HepG2 (cell line): Measurements from ENCODE around the gene SEH1L. TPM values are rescaled to one million over a fixed set of nuclear protein-coding genes. Genes with fewer than 3 reads are reported as not detected.

Experiments used
- AHDC1 ChIP-seq: sonication (generic); formaldehyde crosslinking; IDR thresholded peaks from 2 replicates; pipeline ENCODE4 v1.5.1; 2020; ENCODE audit warnings: mild to moderate bottlenecking, missing genetic modification reagents, borderline replicate concordance
- ATF3 ChIP-seq: sonication (generic); formaldehyde crosslinking; IDR thresholded peaks from 2 replicates; pipeline ENCODE4 v1.4.0; 2020; ENCODE audit warnings: missing genetic modification reagents
- BRF2 ChIP-seq: sonication (generic); formaldehyde crosslinking; IDR thresholded peaks from 2 replicates; pipeline ENCODE4 v1.8.1; 2022; ENCODE audit warnings: mild to moderate bottlenecking, missing genetic modification reagents
- DMTF1 ChIP-seq: sonication (generic); formaldehyde crosslinking; IDR thresholded peaks from 2 replicates; pipeline ENCODE4 v1.4.0; 2020; ENCODE audit warnings: mild to moderate bottlenecking, missing genetic modification reagents
- GATAD2A ChIP-seq: IDR thresholded peaks from 2 replicates; pipeline ENCODE4 v1.6.1; 2016
- GPBP1L1 ChIP-seq: sonication (generic); formaldehyde crosslinking; IDR thresholded peaks from 2 replicates; pipeline ENCODE4 v1.5.0; 2020; ENCODE audit warnings: mild to moderate bottlenecking, missing genetic modification reagents
- NFAT5 ChIP-seq: sonication (generic); formaldehyde crosslinking; IDR thresholded peaks from 2 replicates; pipeline ENCODE4 v1.4.0; 2020; ENCODE audit warnings: missing genetic modification reagents
- NFIC ChIP-seq: IDR thresholded peaks from 2 replicates; pipeline ENCODE4 v1.6.1; 2012; ENCODE audit warnings: mild to moderate bottlenecking, low read length, inconsistent platforms
- RBFOX2 ChIP-seq: fragments of 200-400 bp; formaldehyde crosslinking; IDR thresholded peaks from 2 replicates; pipeline ENCODE4 v1.6.1; 2017; ENCODE audit warnings: low read depth, mild to moderate bottlenecking, low read length
- ZNF83 ChIP-seq: sonication (generic); formaldehyde crosslinking; IDR thresholded peaks from 2 replicates; pipeline ENCODE4 v1.4.0; 2020; ENCODE audit warnings: missing genetic modification reagents, mild to moderate bottlenecking, borderline replicate concordance
- polyA plus RNA-seq, 8 experiments: library from polyadenylated mRNA; depleted of rRNA in 3 of 8; stranded (reverse) in 7 of 8; unstranded in 1 of 8; fragments of >200 nt; fragmentation: Illumina TruSeq in 4 of 8; extraction: Trizol in 4 of 8; gene quantifications; 2 replicates each; pipeline versions ENCODE4 v1.2.1 to v1.2.3, GENCODE V29; 2011 to 2016; ENCODE audit warnings: low read depth in 4 of 8, missing spikeins in 1 of 8, mixed read lengths in 1 of 8; ENCODE audit not compliant: insufficient read depth in 1 of 8
- total RNA-seq, 5 experiments: library from RNA; depleted of rRNA; stranded (reverse); fragments of >200 nt; fragmentation: Illumina TruSeq; extraction: Trizol; gene quantifications; 2 replicates each; pipeline ENCODE4 v1.2.3, GENCODE V29; 2016; ENCODE audit warnings: low read depth in 1 of 5

SEH1L gene
- total and polyA plus RNA-seq, 2 of the 13 experiments (the other 11 are each of a cell fraction or from before 2014, with no cell fraction given) = 59.6 to 63.5 TPM

- TF ChIP-seq NFAT5 (CRISPR knock-in tag) (peak; percentile 55; the same call in 1 of the 2 replicates), ZNF83 (CRISPR knock-in tag) (no peak), GATAD2A (CRISPR knock-in tag) (0 out of 2 replicates have a peak, but pooled peaks have one; percentile 23), RBFOX2 (peak; percentile 96), ATF3 (CRISPR knock-in tag) (0 out of 2 replicates have a peak, but pooled peaks have one; percentile 17), AHDC1 (no peak), NFIC (no peak), DMTF1 (CRISPR knock-in tag) (no peak), BRF2 (CRISPR knock-in tag) (no peak), GPBP1L1 (CRISPR knock-in tag) (no peak)
Measured at GRCh38 chr18:12990967-12991820, 43.4 kb downstream of the SEH1L start, which contains the start of gene CEP192 (continued).
